NK-92 treated with Interleukin-12 subunit alpha and Interleukin-12 subunit beta, amount 100 ng/mL, for 24 hours (cell line): ENCODE results near the gene AP3S2.
"Not testable (repeated sequence)": the region's sequence is repeated elsewhere in the genome, so short reads cannot be mapped to it uniquely, and the experiment has no call there.

Experiments used
- DNase-seq: peaks from one replicate; lab custom pipeline; 2025; lab: John Stamatoyannopoulos, UW

The AP3S2 gene

GRCh38 chr15:89893696-89894447 is at the start of gene AP3S2:
Gene AP3S2 (minus strand): TSS chr15:89893994. CDS start chr15:89893949, 45 bp downstream.
- peak; percentile 86 for DNase-seq

- DNase-seq: no peak
Measured at GRCh38 chr15:89939910-89940309, 46.1 kb upstream of the AP3S2 start.

- not testable (repeated sequence) for DNase-seq
Measured at GRCh38 chr15:89939377-89939776, 45.6 kb upstream of the AP3S2 start.

DNA sequence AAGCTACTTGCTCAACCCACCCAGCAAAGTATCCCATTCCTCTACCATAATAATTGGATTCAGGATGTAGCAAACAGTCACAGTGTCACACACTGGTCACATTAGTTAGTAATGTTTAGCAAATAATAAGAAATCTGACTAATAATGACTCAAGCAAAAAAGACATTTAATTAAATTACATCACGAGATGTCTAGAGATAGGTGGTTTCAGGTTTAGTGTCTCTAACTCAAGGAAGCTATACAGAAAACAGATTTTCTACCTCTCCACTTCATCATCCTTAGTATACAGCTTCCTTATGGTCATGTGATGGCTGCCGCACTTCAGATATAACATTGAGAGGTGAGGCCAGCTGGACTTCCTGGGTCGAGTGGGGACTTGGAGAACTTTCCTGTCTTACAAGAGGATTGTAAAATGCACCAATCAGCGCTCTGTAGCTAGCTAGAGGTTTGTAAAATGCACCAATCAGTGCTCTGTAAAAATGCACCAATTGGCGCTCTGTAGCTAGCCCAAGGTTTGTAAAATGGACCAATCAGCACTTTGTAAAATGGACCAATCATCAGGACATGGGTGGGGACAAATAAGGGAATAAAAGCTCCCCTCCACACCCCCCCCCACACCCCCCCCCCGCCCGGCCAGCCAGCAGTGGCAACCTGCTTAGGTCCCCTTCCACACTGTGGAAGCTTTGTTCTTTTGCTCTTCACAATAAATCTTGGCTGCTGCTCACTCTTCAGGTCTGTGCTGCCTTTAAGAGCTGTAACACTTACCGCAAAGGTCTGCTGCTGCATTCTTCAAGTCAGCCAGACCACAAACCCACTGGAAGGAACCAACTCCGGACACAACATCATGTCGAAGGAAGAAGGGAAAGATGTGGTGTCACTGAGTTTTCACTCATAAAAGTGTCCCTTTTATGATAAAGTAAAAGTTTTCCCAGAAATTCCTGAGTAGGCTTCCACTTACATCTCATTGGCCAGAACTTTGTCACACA is 43.9 kb upstream of the AP3S2 start:
- no peak for DNase-seq

GRCh38 chr15:89936786-89937265 is 43.0 kb upstream of the AP3S2 start:
- no peak for DNase-seq

DNA sequence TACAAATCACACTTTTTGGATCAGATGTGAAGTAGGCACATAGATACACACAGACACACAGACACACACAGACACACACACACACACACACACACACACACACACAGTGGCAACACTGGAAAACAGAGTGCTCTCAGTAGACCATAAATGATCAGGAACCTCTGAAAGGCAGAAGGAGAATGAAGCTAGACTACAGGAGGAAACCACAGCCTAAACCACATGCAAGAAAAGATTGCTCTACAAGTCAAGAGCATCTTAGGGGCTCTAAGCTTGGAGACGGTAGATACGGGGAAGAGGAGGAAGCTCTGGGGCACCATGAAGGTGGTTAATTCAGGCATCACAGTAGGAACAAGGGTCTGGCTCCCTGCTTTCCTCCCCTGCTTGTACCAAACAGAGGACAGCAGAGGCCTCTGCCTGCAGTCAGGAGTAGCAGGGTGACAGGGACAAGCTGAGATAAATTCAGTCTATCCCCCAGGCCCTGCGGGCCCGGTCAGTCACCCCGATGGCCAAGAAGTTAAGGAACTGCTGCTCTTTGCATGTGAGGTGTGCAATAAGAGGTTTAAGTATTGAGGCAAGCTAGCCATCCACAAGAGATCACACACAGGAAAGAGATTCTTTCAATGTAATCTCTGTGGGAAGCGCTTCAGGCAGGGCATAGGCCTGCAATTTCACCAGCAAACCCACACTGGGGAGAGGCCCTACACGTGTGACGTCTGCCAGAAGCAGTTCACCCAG is 42.4 kb upstream of the AP3S2 start:
- DNase-seq: no peak

- no peak for DNase-seq
Measured at GRCh38 chr15:89932880-89933279, 39.1 kb upstream of the AP3S2 start.

- DNase-seq: no peak
Measured at GRCh38 chr15:89928421-89928820, 34.6 kb upstream of the AP3S2 start.

- no peak for DNase-seq
Measured at GRCh38 chr15:89926158-89926557, 32.4 kb upstream of the AP3S2 start.

GRCh38 chr15:89917442-89918101 is 23.8 kb upstream of the AP3S2 start:
- no peak for DNase-seq

DNA sequence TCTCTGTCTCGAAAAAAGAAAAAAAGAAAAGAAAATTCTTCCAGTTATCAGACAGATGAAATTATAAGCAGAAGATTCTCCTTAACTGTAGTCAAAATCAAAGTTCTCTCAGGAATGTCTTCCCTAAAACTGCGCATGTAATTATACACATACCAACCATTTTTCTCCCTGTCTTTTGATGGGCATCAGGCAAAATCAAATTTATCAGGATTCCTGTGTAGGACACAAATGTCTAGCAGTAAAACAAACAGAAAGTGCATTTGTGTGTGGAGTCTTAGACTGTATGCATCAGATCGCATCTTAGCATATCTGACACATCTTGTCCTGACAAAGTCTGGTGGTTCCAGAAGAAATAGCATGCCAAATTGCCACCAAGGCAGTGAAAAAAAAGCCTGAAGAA is 22.9 kb upstream of the AP3S2 start:
- no peak for DNase-seq

GRCh38 chr15:89912674-89913396 is 19.0 kb upstream of the AP3S2 start, which contains the start of gene ARPIN:
Gene ARPIN (minus strand): TSS chr15:89912952. CDS start chr15:89912835, 117 bp downstream.
- no peak for DNase-seq

DNA sequence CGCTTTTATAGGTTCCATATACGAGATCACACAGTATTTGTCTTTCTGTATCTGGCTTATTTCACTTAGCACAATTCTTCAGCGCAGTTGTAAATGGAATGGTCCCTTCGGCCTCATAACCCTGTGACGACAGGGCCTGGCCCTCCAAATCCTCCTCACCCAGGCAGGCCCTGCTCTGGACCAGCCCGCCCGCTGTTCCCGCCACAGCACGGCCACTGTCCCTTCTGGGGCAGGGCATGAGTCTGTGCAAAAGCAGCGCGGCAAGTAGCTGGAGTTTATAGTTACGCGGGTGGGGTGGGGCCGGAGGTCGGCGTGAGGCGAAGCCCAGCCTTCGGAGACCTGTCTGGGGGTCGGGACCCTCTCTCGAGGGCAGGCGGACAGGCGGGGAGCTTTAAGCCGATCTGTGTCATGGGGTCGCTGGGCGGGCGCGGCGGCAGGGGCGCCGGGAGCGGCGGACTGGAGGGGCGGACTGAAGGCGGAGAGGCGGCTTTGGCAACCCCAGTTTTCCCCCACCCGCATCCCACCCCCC is 18.4 kb upstream of the AP3S2 start:
- no peak for DNase-seq

GRCh38 chr15:89910891-89911626 is 17.3 kb upstream of the AP3S2 start:
- no peak for DNase-seq

DNA sequence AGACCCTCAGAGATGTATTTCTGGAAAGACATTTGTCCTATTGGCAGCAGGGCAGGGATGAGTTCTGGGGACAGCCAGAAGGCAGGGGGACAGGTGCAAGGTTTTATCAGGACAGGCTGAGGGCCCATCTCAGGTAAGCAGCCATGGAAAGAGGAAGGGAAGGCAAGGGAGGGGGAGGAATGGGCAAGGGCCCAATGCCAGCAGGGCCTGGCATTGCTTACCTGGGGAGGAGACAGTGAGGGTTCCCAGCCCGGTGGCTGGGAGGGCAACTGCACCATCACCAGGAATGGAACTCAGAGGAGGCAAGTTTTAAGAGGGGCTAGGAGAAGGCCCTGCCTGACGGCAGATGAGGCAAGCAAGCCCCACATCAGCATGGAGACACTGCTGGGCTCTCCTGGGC is 15.8 kb upstream of the AP3S2 start:
- DNase-seq: no peak

GRCh38 chr15:89908226-89908625 is 14.4 kb upstream of the AP3S2 start:
- no peak for DNase-seq

DNA sequence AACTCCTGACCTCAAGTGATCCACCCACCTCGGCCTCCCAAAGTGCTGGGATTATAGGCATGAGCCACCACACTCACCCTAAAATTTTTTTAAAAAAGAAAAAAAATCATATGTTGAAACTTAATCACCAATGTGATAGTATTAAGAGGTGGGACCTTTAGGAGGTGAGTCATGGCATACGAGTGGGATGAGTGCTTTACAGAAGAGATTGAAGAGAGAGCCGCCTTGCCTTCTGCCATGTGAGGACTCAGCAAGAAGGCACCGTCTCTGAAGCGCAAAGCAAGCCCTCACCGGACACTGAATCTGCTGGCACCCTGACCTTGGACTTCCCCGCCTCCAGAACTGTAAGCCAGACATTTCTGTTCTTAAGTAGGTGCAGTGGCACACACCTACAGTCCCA is 13.5 kb upstream of the AP3S2 start:
- DNase-seq: no peak

DNA sequence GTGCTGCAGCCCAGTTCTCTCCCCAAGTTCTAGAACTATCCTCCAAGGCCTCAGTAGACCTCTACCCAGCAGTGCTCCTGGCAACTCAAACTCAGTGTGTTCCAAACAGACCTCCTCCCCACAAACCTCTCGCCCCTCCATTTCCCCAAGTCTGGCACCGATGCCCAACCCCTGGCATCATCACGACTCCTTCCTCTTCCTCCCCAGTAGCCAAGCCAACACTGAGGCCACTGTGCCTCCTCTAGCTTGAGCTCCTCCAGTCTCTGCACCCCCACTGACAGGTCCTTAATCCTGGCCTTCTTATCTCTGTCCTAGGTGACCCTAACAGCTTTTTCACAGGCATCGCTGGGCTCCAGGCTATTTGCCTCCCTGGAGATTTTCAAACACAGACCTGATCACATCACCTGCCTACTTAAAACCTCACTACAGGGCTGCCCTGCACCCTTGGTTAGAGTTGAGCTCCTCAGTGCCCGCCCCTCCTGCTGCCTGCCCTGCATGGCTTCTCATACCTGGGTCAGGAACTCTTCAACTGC is 12.1 kb upstream of the AP3S2 start:
- no peak for DNase-seq

DNA sequence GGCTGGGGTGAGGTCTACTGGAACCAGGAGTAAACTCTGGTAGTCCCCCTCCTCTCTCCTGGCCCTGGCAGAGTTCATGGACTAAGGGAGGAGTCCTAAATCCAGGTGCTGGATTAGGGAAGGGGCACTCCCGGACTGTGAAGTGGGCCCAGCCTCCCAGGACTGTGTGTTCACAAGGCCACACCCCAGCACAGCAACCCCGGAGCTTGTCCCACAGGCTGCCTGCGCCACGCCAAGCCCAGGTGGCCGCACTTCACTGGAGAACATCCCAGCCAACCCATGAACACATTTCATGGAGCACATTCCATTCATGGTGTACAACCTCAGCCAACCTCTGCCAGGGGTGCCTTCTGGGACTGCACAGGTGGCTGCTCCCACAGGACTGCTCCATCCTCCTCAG is 10.7 kb upstream of the AP3S2 start:
- DNase-seq: no peak

GRCh38 chr15:89903858-89904130 is 10.0 kb upstream of the AP3S2 start:
- DNase-seq: no peak
